HEK293T (cell line): ENCODE results near the gene RYR1.

Experiments used
- FOXA1 ChIP-seq: fragments of 450-650 bp; IDR thresholded peaks from 2 replicates; pipeline ENCODE4 v1.6.1; 2016; ENCODE audit warnings: mild to moderate bottlenecking
- LEF1 ChIP-seq: fragments of 450-650 bp; IDR thresholded peaks from 2 replicates; pipeline ENCODE4 v1.6.1; 2017; ENCODE audit warnings: mild to moderate bottlenecking, borderline replicate concordance

GRCh38 chr19:38422438-38422837 is 11.1 kb upstream of the RYR1 start:
- TF ChIP-seq LEF1 (no peak), FOXA1 (no peak)
